ENCODE data around the gene OR13J1.

OR13J1 gene

GRCh38 chr9:35863583-35863982, 6.6 kb downstream of the OR13J1 start:
- H3K4me3 ChIP-seq (ENCODE audit: low read length) = no peak overlapping the region
- TF ChIP-seq CTCF (conservative IDR thresholded peaks at IDR 0.05; ENCODE audit: low read depth, low read length) = no peak
- no peak for DNase-seq (ENCODE audit: low read depth)

GRCh38 chr9:35862328-35862727, 7.9 kb downstream of the OR13J1 start:
- H3K4me3 ChIP-seq (ENCODE audit: low read length) = no peak overlapping the region
- DNase-seq (ENCODE audit: low read depth) = no peak
- no peak for TF ChIP-seq CTCF (conservative IDR thresholded peaks at IDR 0.05; ENCODE audit: low read depth, low read length)

- no peak for TF ChIP-seq CTCF (conservative IDR thresholded peaks at IDR 0.05; ENCODE audit: low read depth, low read length)
- no peak overlapping the region for H3K4me3 ChIP-seq (ENCODE audit: low read length)
- DNase-seq (ENCODE audit: low read depth) = no peak
Observed at GRCh38 chr9:35861161-35861897, 8.9 kb downstream of the OR13J1 start.

GRCh38 chr9:35859990-35860339, 10.2 kb downstream of the OR13J1 start:
- TF ChIP-seq CTCF (conservative IDR thresholded peaks at IDR 0.05; ENCODE audit: low read depth, low read length) = no peak
- DNase-seq (ENCODE audit: low read depth) = no peak
- no peak overlapping the region for H3K4me3 ChIP-seq (ENCODE audit: low read length)

- no peak for DNase-seq (ENCODE audit: low read depth)
- no peak for TF ChIP-seq CTCF (conservative IDR thresholded peaks at IDR 0.05; ENCODE audit: low read depth, low read length)
- H3K4me3 ChIP-seq (ENCODE audit: low read length) = no peak overlapping the region
Observed at GRCh38 chr9:35859310-35859989, 10.8 kb downstream of the OR13J1 start.

DNA sequence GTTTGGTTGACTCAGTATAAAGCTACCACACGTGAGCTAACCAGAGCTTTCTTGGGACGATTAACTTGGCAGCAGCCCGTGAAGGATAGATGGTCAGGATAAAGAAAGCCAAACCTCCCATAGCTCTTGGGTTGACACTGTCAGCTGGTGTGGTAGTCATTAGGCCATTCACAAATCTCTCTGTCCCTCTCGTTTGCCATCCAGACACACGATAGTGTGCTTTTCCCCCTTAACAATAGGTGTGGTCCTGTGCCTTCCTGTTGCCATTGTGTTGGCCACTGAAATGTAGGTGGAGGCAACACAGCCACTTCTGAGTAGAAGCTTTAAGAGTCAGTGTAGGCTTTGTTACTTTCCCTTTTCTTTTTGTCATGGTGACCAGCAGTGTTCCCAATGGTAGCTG, 11.7 kb downstream of the OR13J1 start:
- no peak overlapping the region for H3K4me3 ChIP-seq (ENCODE audit: low read length)
- TF ChIP-seq CTCF (conservative IDR thresholded peaks at IDR 0.05; ENCODE audit: low read depth, low read length) = no peak
- no peak for DNase-seq (ENCODE audit: low read depth)

DNA sequence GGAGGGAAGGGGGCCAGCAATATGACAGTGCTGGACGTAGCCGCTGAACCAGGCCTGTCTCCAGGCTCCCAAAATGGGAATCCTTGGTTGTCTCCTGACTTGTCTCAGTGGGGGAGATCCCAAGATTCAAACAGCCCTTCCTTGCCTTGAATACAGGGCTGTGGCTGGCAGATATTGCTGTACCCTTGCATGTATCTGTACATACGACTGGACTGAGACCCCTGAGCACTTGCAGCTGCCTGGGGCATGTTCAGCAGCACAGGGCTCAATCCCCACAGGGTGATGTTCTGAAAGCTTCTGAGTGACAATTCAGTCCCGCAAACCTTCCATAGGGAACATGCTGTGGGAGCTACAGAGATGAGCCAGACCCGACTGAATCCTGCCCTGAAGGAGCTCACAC, 13.3 kb downstream of the OR13J1 start:
- no peak for DNase-seq (ENCODE audit: low read depth)
- no peak overlapping the region for H3K4me3 ChIP-seq (ENCODE audit: low read length)
- no peak for TF ChIP-seq CTCF (conservative IDR thresholded peaks at IDR 0.05; ENCODE audit: low read depth, low read length)
